GM12878 (cell line): ENCODE results near the gene HSPB6. TPM values are rescaled to one million over a fixed set of nuclear protein-coding genes. Genes with fewer than 3 reads are reported as not detected.
A peak's percentile ranks its signal among the peaks of the same experiment; 100 is the strongest.

ENCODE experiments used
- ATAC-seq: fragments of 200-7000 bp; cut with Tn5 transposase; 3 replicates; pipeline ENCODE4 v1.9.1; 2020; ENCODE audit warnings: mild to moderate bottlenecking, moderate library complexity
- BruUV-seq: library from RNA; stranded (reverse); fragments of 400-500 nt; replicated peaks from 2 replicates; lab custom pipeline; 2021; lab: Mats Ljungman, UMichigan
- CTCF ChIA-PET: fragments of 300-600 bp; sonication (Branson Sonifier 250); formaldehyde crosslinking; extraction: SDS; loops from one replicate; lab custom pipeline; 2021; ENCODE audit warnings: inconsistent platforms; lab: Yijun Ruan, JAX
- POLR2A ChIA-PET: fragments of 350-600 bp; formaldehyde crosslinking; extraction: SDS; loops from one replicate; lab custom pipeline; 2021; ENCODE audit warnings: inconsistent platforms; lab: Charles Lee
- RAD21 ChIA-PET: fragments of 300-600 bp; sonication (Branson Sonifier 250); formaldehyde crosslinking; loops from one replicate; lab custom pipeline; 2023; ENCODE audit warnings: antibody characterized with exemption; ENCODE audit not compliant: unreplicated experiment; lab: Charles Lee
- SMC1A ChIA-PET: fragments of 300-600 bp; sonication (Branson Sonifier 250); formaldehyde crosslinking; loops from one replicate; lab custom pipeline; 2023; ENCODE audit not compliant: unreplicated experiment, uncharacterized antibody; lab: Charles Lee
- DNase-seq: peaks from one replicate; pipeline ENCODE4 v3.0.0-alpha.2; 2011; ENCODE audit warnings: low read depth, low spot score
- FAIRE-seq: peaks from 3 replicates; lab custom pipeline; 2011; peaks lifted over from hg19 to GRCh38; lab: Jason Lieb, UNC
- H2AFZ ChIP-seq: 2 replicates; pipeline ENCODE4 v1.6.0; 2011; ENCODE audit warnings: low read depth, low read length, control low read depth; ENCODE audit not compliant: control insufficient read depth
- H3K27ac ChIP-seq: 2 replicates; pipeline ENCODE4 v1.5.1; 2011; ENCODE audit warnings: control low read depth; ENCODE audit not compliant: control insufficient read depth, insufficient read depth
- H3K27me3 ChIP-seq, 2 experiments: replicated peaks in 1 of 2; 2 replicates each; pipeline versions ENCODE4 v1.6.0 to v1.6.1; 2011; ENCODE audit warnings: low read length in 1 of 2; ENCODE audit not compliant: control insufficient read depth in 2 of 2, insufficient read depth in 2 of 2
- H3K36me3 ChIP-seq, 2 experiments: 2 replicates each; pipeline ENCODE4 v1.5.1; 2011; ENCODE audit warnings: low read length in 1 of 2; ENCODE audit not compliant: control insufficient read depth in 2 of 2, insufficient read depth in 2 of 2
- H3K4me1 ChIP-seq: 2 replicates; pipeline ENCODE4 v1.6.1; 2011; ENCODE audit warnings: mild to moderate bottlenecking, low read length, moderate library complexity, mixed read lengths; ENCODE audit not compliant: control insufficient read depth, insufficient read depth
- H3K4me2 ChIP-seq: 2 replicates; pipeline ENCODE4 v1.6.0; 2011; ENCODE audit warnings: control low read depth; ENCODE audit not compliant: control insufficient read depth, insufficient read depth
- H3K4me3 ChIP-seq: fragments of 200-600 bp; sonication (generic); 2 replicates; pipeline ENCODE4 v1.5.1; 2016
- H3K79me2 ChIP-seq: 2 replicates; pipeline ENCODE4 v1.6.0; 2011; ENCODE audit warnings: low read length; ENCODE audit not compliant: control insufficient read depth, insufficient read depth
- H3K9ac ChIP-seq: 2 replicates; pipeline ENCODE4 v1.8.0; 2011; ENCODE audit warnings: low read length, control low read depth, mixed read lengths; ENCODE audit not compliant: control insufficient read depth, insufficient read depth
- H3K9me3 ChIP-seq: replicated peaks from 3 replicates; pipeline ENCODE4 v1.5.1; 2011; ENCODE audit warnings: mild to moderate bottlenecking, low read length; ENCODE audit not compliant: control insufficient read depth, insufficient read depth
- H4K20me1 ChIP-seq: 2 replicates; pipeline ENCODE4 v1.6.0; 2011; ENCODE audit not compliant: control insufficient read depth, insufficient read depth
- BCL11A ChIP-seq: IDR thresholded peaks from 2 replicates; pipeline ENCODE4 v1.6.1; 2011; ENCODE audit warnings: low read depth, low read length
- BCL3 ChIP-seq: IDR thresholded peaks from 2 replicates; pipeline ENCODE4 v1.6.1; 2011; ENCODE audit warnings: borderline replicate concordance, low read depth, mild to moderate bottlenecking, moderate library complexity, low read length; ENCODE audit not compliant: insufficient read depth, poor library complexity, severe bottlenecking
- MTA3 ChIP-seq: IDR thresholded peaks from 2 replicates; pipeline ENCODE4 v1.6.1; 2012; ENCODE audit warnings: low read length, inconsistent platforms, borderline replicate concordance
- POLR2A ChIP-seq: IDR thresholded peaks from 2 replicates; pipeline ENCODE4 v1.6.1; 2011; ENCODE audit warnings: low read depth, mild to moderate bottlenecking, low read length
- POLR2AphosphoS5 ChIP-seq: IDR thresholded peaks from 2 replicates; pipeline ENCODE4 v1.6.1; 2011; ENCODE audit warnings: mild to moderate bottlenecking, low read length, inconsistent platforms
- TCF12 ChIP-seq: IDR thresholded peaks from 2 replicates; pipeline ENCODE4 v1.6.1; 2011; ENCODE audit warnings: low read depth, mild to moderate bottlenecking, low read length
- ZNF592 ChIP-seq: fragments of 450-650 bp; IDR thresholded peaks from 2 replicates; pipeline ENCODE4 v1.6.1; 2017; ENCODE audit warnings: mild to moderate bottlenecking, moderate library complexity
- WGBS: methylation state at CpG from one replicate; pipeline ENCODE4 v1.1.6; 2016; ENCODE audit warnings: low lambda C conversion rate; ENCODE audit not compliant: insufficient replicate concordance, insufficient coverage; ENCODE audit errors: missing lambda C conversion rate; 5-methylcytosine and 5-hydroxymethylcytosine counted together
- in situ Hi-C: fragments of 300-500 bp; cut with MboI; formaldehyde crosslinking; loops from 9 replicates; pipeline ENCODE4 v1.14.3; 2018; ENCODE audit warnings: mixed read lengths
- intact Hi-C: fragments of 100-400 bp; cut with micrococcal nuclease; formaldehyde crosslinking; loops from one replicate; pipeline ENCODE4 v1.14.2; 2022; ENCODE audit not compliant: unreplicated experiment
- polyA plus RNA-seq, 11 experiments: library from polyadenylated mRNA; depleted of rRNA in 4 of 11; unstranded in 6 of 11; stranded (reverse) in 5 of 11; fragments of >200 nt; fragmentation: Nextera tagmentation in 4 of 11; fragmentation: Illumina TruSeq in 1 of 11; extraction: Ambion mirVana in 4 of 11; extraction: Trizol in 1 of 11; gene quantifications; 1 replicate in 1 of 11; 2 replicates in 10 of 11; pipeline versions ENCODE4 v1.2.1 to v1.2.3, GENCODE V29; 2011 to 2016; ENCODE audit warnings: inconsistent platforms in 2 of 11, missing spikeins in 2 of 11, low read depth in 1 of 11
- total RNA-seq, 4 experiments: library from RNA; depleted of rRNA in 3 of 4; stranded (reverse); fragments of >200 nt in 3 of 4; fragmentation: Illumina TruSeq in 1 of 4; extraction: Trizol in 1 of 4; gene quantifications; 2 replicates each; pipeline versions ENCODE4 v1.2.1 to v1.2.3, GENCODE V29; 2013 to 2021

Gene HSPB6
- total and polyA plus RNA-seq, 10 of the 15 experiments (the other 5 are each of a cell fraction or from before 2014, with no cell fraction given): 0.09 to 1.6 (median 0.36) TPM; not detected in 4

DNA sequence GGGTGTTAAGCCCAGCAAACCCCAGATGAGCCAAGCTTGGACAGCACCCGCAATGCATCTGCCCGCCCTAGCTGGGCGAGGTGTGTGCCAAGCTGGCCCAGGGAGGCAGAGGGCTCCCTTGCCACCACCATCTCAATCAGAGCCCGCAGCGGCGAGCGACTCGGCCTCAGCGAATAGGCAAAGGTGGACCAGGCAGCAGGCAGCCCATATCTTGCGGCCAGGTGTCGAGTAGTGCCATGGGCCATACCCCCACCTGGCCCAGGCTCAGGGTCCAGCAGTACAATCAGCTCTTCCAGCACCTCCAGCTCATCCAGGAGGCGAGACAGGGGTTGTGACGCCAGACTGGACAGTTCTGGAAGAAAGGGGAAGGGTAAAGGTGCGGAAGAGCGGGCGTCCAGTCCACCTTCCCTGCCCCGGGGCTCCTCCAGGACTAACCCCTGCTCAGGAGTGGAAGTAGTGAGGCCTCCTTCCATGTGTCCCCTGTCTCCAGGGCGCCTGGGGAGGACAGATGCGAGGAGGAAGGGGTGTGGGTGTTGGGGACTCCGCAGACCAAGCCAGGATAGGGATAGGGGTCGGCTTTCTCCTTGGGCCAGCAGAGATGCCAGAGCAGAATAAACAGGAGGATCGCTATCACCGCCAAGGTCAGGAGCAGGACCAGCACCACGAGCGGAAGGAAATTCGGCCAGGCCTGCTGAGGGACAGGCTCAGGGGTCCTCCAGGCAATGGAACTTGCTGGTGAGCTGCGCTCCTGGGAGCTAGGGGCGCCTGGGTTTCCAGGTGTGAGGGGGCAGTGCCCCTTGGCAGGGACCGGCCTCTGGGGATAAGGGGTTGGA is 17.3 kb downstream of the HSPB6 start:
- Histone ChIP-seq H3K9ac (peak overlapping the region; percentile 57; the same call in 1 of the 2 replicates), H3K4me3 (peak overlapping the region; percentile 83), H4K20me1 (no peaks in the 10 kb centered on the region), H3K36me3 (peaks cover 13 to 28% of the 10 kb centered on the region in 2 experiments; a peak in 3 of 4 replicates), H3K4me2 (peak overlapping the region; percentile 99), H3K27me3 (no peaks in the 10 kb centered on the region), H2AFZ (no peak overlapping the region), H3K27ac (no peak overlapping the region), H3K79me2 (peaks cover 23% of the 10 kb centered on the region), H3K4me1 (peaks cover 26% of the 10 kb centered on the region), H3K9me3 (no peaks in the 10 kb centered on the region)
- ChIA-PET SMC1A (interaction anchor here (1.2 to 1.7 kb wide), 3 partner anchors 26 to 45 kb away, joined by 3 to 7 read pairs (median 7); no protein-coding TSS in a partner anchor), RAD21 (interaction anchor here (1.0 to 2.5 kb wide), 6 partner anchors 21 to 45 kb away, joined by 4 to 18 read pairs (median 8); no protein-coding TSS in a partner anchor), POLR2A (interaction anchor here (0.9 to 7.1 kb wide), 6 partner anchors 9 to 192 kb away, joined by 4 to 91 read pairs (median 4); partner anchors contain the start of gene LIN37), CTCF (interaction anchor here (1.0 to 1.3 kb wide), 2 partner anchors 11 to 143 kb away, joined by 3 read pairs; no protein-coding TSS in a partner anchor)
- 89% methylated on average over 29 of the region's 29 CpGs for WGBS
- 0 out of 2 replicates have a peak, but pooled peaks have one; percentile 49 for TF ChIP-seq MTA3
- peak; percentile 70 for TF ChIP-seq POLR2A
- no peak for TF ChIP-seq TCF12
- no peak for TF ChIP-seq BCL11A
- TF ChIP-seq ZNF592: no peak
- TF ChIP-seq POLR2AphosphoS5: 0 out of 2 replicates have a peak, but pooled peaks have one; percentile 12
- TF ChIP-seq BCL3: peak; percentile 50
- intact Hi-C loops: loop anchor here (2.0 kb wide), 2 partner anchors 23 to 47 kb away; no protein-coding TSS in a partner anchor
- FAIRE-seq (no peak), ATAC-seq (no peak), DNase-seq (no peak)
- in situ Hi-C loops: no loop called here
- BruUV-seq: no TSS peak
